GF-D8 (cell line): Measurements from ENCODE around the gene CELA1.
A peak's percentile ranks its signal among the peaks of the same experiment; 100 is the strongest.
"Not testable (repeated sequence)": the region's sequence is repeated elsewhere in the genome, so short reads cannot be mapped to it uniquely, and the experiment has no call there.

ENCODE experiments used
- DNase-seq: peaks from one replicate; lab custom pipeline; 2025; lab: John Stamatoyannopoulos, UW

CELA1 gene

DNA sequence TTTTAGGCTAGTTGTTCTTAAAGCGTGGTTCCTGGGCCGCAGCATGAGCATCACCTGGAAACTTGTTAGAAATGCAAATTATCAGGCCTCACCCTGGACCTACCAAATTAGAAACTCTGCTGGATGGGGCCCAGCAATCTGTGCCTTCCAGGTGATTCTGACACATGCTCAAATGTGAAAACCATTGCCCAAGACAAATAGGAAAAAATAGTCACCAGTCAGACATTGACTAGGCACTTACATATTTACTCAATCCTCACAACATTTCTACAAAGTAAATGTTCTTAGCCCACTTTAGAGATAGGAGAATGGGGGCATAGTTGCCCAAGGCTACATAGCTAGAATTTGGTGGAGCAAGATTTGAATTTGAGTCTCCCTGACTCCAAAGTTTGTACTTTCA is 3.3 kb downstream of the CELA1 start:
- DNase-seq = no peak

DNA sequence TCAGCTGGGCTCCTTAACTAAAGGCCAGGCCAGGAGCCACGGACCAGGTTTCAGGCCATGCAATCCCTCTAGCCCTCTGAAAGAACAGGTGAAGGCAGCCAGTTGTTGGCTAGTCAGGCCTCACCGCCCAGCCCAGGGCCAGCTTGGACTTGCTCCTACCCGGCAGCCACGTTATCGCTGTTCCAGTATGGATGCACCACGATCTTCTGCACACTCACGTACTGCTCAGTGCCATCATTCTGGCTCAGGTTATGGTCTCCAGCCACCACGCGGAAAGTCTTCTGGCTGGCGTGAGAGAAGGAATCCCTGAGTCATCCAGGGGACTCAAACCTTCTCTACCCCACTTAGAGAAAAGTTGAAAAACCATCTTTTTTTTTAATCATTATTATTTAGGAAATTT is 4.1 kb downstream of the CELA1 start:
- DNase-seq = no peak

DNA sequence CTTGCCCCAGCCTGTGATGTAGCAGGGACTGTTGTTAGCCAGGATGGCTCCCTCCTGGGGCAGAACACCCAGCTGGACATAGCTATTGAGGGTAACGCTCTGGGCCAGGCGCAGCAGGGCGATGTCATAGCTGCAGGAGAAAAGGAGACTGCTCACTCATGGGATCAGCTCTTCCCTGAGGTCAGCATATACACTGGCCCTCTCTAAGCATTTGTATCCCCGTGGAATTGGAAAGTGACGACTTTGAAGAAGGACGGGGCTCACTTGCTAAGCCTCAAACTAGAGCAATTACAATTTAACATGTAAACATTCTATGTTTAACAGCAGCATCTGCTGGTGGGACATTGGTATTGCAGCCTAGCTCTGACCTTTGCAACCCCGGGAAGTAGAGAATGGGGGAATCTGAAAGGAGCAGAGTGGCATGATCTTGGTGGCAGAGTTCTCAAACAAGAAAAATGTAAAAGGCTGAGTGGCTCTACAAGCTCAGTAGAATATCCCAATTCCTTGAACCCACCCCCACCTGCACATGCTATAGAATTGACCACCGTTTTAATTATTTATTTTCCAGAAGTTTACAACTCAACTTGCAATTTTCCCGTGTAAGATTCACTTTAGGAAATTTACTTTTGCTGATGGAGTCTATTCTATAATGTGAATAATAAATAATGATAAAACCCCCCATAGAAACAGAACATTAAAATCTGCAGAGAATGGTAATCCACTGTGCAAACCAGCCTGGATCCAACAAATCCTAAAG is 5.0 kb downstream of the CELA1 start:
- peak; percentile 12 for DNase-seq

DNA sequence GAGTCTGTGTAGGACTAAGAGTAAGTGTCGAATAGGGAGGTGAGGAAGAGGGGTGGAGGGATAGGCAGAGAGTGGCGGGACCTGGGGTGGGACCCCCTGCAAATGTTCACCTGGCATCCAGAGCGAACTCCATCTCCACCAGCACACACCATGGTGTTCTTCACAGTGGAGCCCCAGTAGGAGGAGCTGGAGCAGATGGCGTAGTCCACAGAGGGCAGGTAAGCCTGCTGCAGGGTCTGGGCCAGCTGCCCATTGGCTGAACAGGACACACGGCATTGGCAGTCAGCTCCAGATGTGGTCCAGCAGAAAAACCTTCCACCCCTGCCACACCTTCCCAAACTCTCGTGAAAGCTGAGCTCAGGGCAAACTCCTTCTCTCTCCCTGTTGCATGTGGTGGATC is 6.7 kb downstream of the CELA1 start:
- no peak for DNase-seq

DNA sequence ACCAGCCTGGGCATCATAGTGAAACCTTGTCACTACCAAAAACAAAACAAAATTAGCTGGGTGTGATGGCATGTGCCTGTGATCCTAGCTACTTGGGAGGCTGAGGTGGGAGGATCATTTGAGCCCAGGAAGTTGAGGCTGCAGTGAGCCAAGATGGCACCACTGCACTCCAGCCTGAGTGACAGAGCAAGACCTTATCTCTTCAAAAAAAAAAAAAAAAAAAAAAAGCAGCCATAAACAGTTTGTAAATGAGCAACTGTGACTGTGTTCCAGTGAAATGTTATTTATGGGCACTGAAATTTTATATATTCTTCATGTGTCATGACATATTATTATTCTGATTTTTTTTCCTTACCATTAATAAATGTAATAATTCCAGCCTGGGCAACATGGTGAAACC is 9.1 kb downstream of the CELA1 start:
- not testable (repeated sequence) for DNase-seq

DNA sequence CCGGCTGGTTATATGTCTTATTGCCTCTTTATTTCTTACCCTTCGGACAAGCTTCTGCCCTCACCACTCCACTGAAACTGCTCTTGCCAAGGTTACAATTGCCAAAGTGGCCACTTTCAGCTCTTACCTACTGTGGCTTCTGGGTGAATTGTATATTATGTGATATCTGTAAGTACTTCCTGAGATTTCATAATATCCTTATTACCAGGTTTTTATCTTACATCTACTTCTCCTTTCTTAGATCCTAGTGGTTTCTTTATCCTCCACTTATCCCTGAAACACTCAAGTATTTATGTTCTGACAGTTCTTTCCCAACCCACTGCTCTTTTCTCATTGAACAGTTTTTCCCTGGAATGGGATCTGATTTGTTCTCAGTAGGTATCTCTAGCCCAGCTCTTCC is 10.5 kb downstream of the CELA1 start:
- peak; percentile 93 for DNase-seq

DNA sequence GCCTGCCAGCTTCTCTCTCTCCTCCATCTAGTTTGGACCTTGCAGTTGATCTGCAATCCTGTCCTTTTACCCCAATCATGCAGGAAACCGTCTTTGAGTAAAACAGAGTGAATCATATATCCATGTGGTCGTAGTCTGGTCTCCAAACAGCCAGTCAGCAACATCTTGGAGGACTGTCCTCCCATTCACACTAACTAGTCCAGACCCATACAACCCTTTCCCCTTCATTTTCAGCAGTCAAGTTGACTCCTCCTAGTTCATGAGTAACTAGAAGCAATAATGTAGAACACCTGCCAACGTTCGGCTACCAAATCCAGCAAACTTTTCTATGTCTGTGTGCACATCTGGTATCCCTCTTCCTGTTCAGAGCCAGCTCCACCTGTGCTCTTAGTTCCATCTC is 11.7 kb downstream of the CELA1 start:
- DNase-seq = no peak

DNA sequence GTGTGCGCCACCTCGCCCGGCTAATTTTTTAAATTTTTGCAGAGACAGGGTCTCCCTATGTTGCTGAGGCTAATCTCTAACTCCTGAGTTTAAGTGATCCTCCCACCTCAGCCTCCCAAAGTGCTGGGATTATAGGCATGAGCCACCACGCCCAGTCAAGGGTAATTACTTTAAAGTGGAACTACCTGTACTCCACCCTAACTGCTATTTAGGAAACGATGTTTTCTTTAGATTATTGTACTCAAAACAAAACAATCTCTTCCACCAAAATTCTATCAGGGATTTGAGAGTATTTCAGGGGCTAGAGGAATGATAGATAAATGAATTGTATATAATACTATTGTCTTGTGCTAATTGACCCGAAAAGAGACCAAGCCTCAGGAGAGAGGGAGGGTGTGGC is 12.9 kb downstream of the CELA1 start:
- DNase-seq = no peak

DNA sequence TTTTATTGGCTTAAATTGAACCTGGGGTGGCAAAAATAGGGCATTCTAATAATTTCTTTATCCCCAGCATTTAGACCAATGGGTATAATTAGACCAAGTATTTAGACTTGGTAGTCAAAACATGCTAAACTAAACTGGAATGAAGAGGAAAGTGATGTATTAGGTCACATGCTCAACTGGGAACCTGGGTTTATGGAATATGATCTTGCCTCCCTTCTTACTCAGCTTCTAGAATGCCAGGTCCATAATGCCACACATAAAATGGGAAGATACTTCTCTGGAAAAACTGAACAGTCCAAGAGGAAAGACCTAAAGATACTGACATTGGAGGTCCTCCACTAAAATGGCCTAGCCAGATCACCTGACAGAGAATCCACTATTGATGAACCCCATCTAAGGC is 16.3 kb downstream of the CELA1 start:
- DNase-seq = no peak

DNA sequence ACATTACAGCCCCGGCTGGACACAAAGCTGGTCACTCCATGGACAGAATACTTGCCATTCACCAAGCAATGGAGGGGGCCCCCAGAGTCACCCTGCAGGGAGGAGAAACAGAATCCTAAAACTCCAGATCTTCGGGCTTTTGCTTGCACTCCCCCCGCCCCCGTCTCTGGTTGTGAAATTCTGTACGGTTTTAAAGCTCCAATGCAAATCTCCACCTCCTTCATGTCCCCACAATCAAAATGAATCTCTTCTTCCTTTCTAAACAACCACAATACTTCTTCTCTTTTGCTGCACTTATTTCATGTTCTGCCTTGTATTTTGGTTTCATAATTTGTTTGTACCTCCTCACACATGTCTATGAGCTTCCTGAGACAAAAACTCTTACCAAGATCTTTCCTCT is 16.7 kb downstream of the CELA1 start:
- peak; percentile 12 for DNase-seq

DNA sequence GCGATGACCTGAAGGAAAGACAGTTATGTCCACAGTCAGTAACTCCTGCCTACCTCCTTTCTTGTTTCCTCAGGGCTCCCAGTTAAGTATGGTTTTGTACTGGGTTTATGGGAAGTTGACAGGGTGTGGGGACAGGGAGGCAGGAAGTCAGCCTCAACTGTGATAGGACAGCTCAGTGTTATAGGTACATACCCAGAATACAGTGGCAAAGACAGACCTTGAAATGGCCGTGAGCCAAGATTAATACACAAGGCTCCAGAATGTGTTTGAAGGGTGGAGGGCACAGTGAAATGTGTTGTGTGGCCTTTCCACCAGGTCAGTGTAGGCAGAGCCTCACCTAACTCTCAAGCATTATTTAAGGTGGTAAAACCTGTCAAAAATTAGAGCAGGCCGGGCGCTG is 17.9 kb downstream of the CELA1 start:
- DNase-seq = no peak

DNA sequence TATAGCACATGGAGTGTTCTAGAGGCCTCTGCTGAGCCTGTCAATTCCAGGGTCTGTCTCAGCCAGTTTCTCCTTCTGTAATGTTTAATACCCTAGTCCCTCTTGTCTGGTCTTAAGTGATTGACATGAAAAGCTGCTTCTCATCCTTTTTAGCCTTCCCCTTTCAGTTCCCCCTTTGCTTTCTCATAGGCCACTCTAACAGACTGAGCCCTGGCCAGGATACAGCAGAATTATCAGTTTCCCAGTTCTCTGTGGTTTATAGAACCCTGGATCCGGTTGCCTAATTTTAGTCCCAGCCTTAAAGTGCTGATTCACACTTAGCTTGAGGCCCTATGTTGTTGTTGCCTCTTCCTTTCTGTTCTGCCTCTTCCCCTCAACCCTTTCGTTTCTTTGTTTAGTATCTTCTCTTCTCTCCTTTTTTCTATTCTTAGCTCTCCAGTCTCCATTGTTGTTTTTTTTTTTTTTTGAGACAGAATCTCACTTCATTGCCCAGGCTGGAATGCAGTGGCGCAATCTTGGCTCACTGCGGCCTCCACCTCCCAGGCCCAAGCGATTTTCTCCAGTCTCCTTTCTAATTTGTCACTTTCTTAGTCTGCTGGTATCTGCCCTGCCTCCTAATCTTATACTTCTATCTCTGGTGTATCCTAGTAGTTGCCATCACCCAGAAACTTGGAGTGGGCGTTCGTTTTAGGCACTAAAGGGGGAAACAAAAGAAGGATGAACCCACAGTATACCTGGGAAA is 19.6 kb downstream of the CELA1 start:
- peak; percentile 93 for DNase-seq

DNA sequence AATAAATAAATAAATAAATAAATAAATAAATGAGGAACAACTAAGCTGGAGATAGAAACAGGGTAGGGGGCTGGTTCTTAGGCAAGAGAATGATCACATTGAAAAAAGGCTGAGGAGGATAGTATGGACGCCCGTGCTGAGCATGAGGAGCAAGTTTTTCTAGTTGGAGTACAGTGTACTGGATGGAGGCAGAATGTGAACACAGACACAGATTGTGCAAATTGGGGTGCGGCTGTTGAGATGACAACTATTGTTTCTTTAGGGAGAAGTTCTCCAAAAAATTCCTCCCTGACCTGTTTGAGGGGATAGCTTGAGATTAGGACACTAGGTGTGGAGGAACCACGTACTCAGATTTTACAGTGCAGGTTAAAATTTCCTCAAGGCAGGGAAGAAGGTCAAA is 21.5 kb downstream of the CELA1 start:
- no peak for DNase-seq

DNA sequence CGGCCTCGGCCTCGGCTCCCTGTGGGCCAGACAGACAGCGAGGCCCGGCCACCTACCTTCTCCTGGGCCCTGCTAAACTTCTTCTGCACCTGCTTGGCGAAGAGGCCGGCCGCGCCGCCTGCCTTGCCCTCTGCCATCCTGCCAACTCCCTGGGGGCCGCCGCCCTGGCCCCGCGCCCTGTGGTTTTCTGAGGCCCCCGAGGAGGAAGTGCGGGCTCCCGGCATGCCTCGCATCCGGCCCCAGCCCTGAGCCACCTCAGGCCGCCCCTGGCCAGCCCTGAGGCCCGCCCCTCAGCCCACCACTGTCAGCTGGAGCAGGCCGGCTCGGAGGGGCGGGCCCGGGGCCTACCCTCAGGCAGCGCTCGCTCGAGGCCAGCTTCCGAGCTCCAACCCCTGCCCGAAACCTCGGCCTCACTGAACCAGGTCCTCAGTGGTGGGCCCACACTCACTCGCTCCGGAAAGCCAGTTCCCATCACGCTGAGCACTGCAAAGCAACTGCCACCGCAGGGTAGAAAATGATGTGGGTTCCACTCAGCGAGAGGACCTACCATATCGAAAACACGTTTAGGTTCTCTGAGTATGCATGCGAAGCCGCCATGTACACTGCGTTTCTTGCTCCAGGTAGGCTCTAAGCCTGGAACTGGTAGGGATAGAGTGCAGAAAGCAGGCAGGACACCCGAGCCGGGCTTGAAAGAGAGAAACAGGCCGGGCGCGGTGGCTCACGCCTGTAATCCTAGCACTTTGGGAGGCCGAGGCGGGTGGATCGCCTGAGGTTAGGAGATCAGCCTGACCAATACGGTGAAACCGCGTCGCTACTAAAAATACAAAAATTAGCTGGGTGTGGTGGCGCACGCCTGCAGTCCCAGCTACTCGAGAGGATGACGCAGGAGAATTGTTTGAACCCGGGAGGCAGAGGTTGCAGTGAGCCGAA is 22.2 kb downstream of the CELA1 start, which contains the start of gene BIN2:
Gene BIN2 (minus strand): TSS at position 209 of the 930 bp plus-strand sequence. CDS start 72 bp downstream, at position 137.
- DNase-seq = peak; percentile 80

DNA sequence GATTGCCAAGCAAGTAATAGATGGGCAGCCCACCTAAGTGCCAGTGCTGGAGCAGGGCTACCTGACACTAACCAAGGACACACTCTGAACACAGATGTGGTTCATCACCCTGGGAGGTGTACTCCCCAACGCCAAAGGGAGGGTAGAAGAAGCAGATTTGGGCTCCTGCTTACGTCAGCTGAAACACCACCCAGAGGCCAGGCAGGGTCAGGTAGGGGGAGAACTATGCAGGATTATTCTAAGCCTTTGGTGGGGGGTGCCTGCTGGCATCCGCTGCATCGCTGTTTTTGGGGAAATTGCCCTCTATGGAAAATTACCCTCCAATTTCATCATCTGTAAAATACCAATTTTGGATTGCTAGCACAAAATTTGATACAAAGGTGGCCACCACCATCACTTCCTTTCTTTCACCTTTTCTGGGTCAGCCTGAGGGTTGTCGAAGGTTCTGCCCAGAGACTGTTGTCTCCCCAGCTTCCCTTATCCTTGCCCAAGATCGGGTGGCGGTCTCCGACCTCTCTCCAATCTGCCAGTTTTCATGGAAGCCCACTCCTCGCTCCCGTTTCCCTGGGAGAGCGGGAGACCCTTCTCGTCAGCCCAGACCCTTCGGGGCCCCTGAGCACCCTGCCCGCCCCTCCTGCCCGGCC is 23.0 kb downstream of the CELA1 start:
- DNase-seq = no peak

DNA sequence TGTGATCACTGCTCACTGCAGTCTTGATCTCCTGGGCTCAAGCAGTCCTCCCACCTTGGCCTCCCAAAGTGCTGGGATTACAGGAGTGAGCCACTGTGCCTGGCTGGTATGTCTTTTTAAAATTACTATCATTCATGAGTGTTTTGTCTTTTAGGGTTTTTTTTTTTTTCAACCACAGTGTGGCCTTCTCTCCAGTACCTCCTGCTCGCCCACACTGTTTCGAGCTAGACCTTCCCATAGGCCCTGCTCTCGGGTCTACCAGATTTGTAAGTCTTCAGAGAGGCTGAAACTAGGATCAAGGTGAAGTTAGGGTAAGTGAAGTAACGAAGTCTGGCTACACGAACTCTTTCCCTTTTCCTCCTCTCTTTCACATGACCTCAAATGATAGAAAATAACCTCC is 24.0 kb downstream of the CELA1 start:
- DNase-seq = no peak

DNA sequence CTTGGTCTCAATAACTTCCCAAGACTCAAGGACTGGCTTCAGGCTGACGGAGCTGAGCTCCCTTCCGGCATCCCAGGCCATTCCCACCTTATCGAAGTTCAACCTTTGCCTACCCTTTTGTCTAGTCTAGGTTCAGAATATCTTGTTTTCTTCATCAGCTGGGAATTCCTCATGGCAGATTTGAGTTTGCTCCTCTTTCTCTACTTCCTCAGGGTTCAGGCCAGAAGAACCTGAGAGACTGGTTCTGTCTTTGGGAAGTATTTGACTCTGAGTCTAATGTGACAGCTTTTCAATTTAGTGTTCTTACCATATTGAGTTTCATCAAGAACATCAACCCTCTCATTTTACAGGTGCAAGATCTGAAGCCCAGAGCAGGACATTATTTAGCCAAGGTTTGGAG is 24.6 kb downstream of the CELA1 start:
- no peak for DNase-seq

DNA sequence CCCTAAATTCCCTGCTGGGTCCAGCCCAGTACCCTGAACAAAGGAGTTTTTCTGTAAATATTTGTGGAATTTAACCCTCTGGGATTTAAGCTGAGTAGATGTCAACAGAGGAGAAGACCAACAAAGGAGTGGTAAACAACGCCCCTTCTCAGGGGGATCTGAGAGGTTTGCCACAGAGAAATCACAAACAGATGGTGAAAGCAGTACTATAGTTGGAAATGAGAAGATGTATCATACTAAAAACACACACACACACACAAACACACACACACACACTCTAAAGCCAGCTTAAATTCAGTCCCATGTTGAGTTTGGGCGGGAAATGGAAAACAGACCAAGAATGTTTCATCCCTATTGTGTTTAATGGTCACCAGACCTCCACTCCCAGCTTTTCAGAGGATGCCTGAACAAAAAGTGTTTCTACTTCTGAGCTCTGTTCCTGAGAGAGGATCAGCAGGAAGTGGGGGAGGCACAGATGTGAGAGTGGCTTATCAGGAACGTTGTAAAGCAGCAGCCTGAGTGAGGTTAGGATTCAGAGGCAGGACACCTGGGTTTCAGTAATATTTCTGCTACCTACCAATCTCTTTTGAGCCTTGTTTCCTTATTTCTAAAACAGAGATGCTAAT is 25.7 kb downstream of the CELA1 start:
- DNase-seq = peak; percentile 59

DNA sequence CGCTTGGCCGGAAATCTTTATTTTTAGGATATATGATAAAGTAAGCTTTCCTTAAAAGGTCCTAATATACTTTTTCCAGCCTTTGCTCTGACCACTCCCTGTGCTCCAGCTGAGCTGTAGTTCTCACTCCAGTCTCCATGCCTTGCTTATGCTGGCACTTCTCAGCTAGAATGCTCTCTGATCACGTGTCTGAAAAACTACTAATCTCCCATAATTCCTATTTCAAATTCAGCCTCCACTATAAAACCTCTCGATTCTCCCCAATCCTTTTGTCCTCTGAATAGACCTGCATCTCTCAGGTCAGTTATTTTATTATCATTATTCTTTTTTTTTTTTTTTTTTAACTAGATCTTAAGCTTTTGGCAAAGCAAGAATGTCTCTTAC is 26.2 kb downstream of the CELA1 start:
- no peak for DNase-seq

DNA sequence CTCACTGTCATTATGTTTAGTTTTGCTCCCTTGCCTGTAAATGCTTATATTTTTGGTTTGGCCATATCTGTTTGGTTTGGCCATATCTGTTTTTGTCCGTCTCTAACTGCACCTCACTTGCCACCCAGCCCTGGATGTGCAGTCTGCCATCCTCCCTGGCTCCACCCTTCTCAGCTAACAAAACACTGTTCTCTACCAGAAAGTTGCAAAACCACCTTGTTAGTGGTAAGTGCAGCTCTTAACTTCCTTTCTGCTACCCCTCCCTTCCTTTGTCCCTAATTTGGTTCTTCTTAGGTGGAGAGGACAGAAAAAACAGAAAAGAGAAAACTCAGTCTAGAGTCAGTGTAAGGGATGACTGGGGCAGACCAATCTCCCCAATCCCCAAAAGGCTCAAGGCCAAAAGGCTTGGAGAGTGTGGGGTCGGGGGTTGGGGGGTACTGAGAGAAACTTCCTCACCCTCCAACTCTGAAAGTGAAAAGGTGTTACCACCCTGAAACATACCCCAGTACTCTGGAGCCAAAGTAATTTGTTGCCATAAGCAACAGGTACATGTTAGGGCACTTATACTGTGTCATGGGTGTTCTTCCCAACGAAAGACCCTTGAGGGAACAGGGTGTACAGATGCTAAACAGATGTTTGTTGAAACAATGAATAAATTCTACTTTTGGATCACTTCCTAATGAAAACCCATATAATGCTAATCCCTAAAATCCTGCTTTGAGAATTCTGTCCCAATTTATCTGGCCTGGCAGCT is 27.5 kb downstream of the CELA1 start:
- peak; percentile 91 for DNase-seq
